Effector memory CD4-positive, alpha-beta T cell (primary cell): ENCODE measurements around the gene SORCS3.

ENCODE experiments used
- DNase-seq, 3 donors: peaks; one replicate each; pipeline ENCODE4 v3.0.0-alpha.2; 2020
- H3K27ac ChIP-seq: 2 replicates; pipeline ENCODE4 v1.7.0; 2013; ENCODE audit warnings: mild to moderate bottlenecking, low read length, moderate library complexity; ENCODE audit not compliant: insufficient read depth, poor library complexity, severe bottlenecking
- H3K27me3 ChIP-seq: replicated peaks from 2 replicates; pipeline ENCODE4 v1.7.0; 2013; ENCODE audit warnings: mild to moderate bottlenecking, low read length; ENCODE audit not compliant: insufficient read depth, control insufficient read depth, poor library complexity, severe bottlenecking
- H3K36me3 ChIP-seq: 2 replicates; pipeline ENCODE4 v1.7.0; 2013; ENCODE audit warnings: mild to moderate bottlenecking, low read length, moderate library complexity; ENCODE audit not compliant: control insufficient read depth, insufficient read depth
- H3K4me1 ChIP-seq: 2 replicates; pipeline ENCODE4 v1.7.0; 2013; ENCODE audit warnings: low read length, mild to moderate bottlenecking; ENCODE audit not compliant: control insufficient read depth, insufficient read depth, poor library complexity, severe bottlenecking
- H3K4me3 ChIP-seq: 2 replicates; pipeline ENCODE4 v1.7.0; 2013; ENCODE audit warnings: low read length, low read depth, mild to moderate bottlenecking; ENCODE audit not compliant: insufficient read depth, poor library complexity, severe bottlenecking
- H3K9me3 ChIP-seq: 2 replicates; pipeline ENCODE4 v1.7.0; 2013; ENCODE audit warnings: mild to moderate bottlenecking, low read length, moderate library complexity; ENCODE audit not compliant: control insufficient read depth

Gene SORCS3

GRCh38 chr10:105291571-105291970, 650.5 kb downstream of the SORCS3 start:
- DNase-seq = no peak
- H3K27ac ChIP-seq = no peak overlapping the region
- H3K9me3 ChIP-seq = no peaks in the 10 kb centered on the region
- H3K36me3 ChIP-seq = no peaks in the 10 kb centered on the region
- no peaks in the 10 kb centered on the region for H3K4me1 ChIP-seq
- no peak overlapping the region for H3K4me3 ChIP-seq
- no peaks in the 10 kb centered on the region for H3K27me3 ChIP-seq

- no peak overlapping the region for H3K4me3 ChIP-seq
- H3K4me1 ChIP-seq = no peaks in the 10 kb centered on the region
- no peaks in the 10 kb centered on the region for H3K9me3 ChIP-seq
- no peaks in the 10 kb centered on the region for H3K36me3 ChIP-seq
- H3K27ac ChIP-seq = no peak overlapping the region
- DNase-seq = no peak
- H3K27me3 ChIP-seq = no peaks in the 10 kb centered on the region
Measured at GRCh38 chr10:105292236-105292635, 651.1 kb downstream of the SORCS3 start.
